Esophagus (tissue), 2 donors: ENCODE data around the gene PRRT1. TPM values are rescaled to one million over a fixed set of nuclear protein-coding genes. Genes with fewer than 3 reads are reported as not detected.
"Not testable (repeated sequence)": the region's sequence is repeated elsewhere in the genome, so short reads cannot be mapped to it uniquely, and the experiment has no call there.

Experiments
- H3K27ac ChIP-seq, 2 donors: one replicate each; pipeline ENCODE4 v1.5.1; 2013; ENCODE audit warnings: low read depth in 2 of 2, mild to moderate bottlenecking in 2 of 2, inconsistent platforms in 1 of 2, low read length in 1 of 2, moderate library complexity in 1 of 2
- H3K27me3 ChIP-seq, 2 donors: one replicate each; pipeline ENCODE4 v1.6.1; 2013; ENCODE audit warnings: low read length in 2 of 2, control low read depth in 1 of 2, mild to moderate bottlenecking in 1 of 2; ENCODE audit not compliant: insufficient read depth in 2 of 2, control insufficient read depth in 1 of 2
- H3K36me3 ChIP-seq, 2 donors: one replicate each; pipeline ENCODE4 v1.6.1; 2013; ENCODE audit warnings: low read length in 1 of 2; ENCODE audit not compliant: control insufficient read depth in 2 of 2, insufficient read depth in 2 of 2
- H3K4me1 ChIP-seq, 2 donors: one replicate each; pipeline ENCODE4 v1.6.1; 2013; ENCODE audit warnings: low read length in 1 of 2; ENCODE audit not compliant: control insufficient read depth in 2 of 2, insufficient read depth in 2 of 2
- H3K4me3 ChIP-seq, 2 donors: one replicate each; pipeline ENCODE4 v1.5.1; 2013; ENCODE audit warnings: low read length in 2 of 2, mild to moderate bottlenecking in 2 of 2, low read depth in 1 of 2, moderate library complexity in 1 of 2
- H3K9me3 ChIP-seq, 2 donors: one replicate each; pipeline ENCODE4 v1.6.1; 2013; ENCODE audit warnings: mild to moderate bottlenecking in 2 of 2, low read depth in 1 of 2, low read length in 1 of 2, moderate library complexity in 1 of 2; ENCODE audit not compliant: control insufficient read depth in 2 of 2, insufficient read depth in 1 of 2
- WGBS, 2 donors: extraction: QIAGEN DNeasy Blood & Tissue Kit; methylation state at CpG; one replicate each; pipeline ENCODE4 v1.1.7; 2013; 5-methylcytosine and 5-hydroxymethylcytosine counted together
- polyA plus RNA-seq, 2 donors: library from polyadenylated mRNA; stranded (reverse); fragments of 200-250 nt; gene quantifications; one replicate each; pipeline ENCODE4 v1.2.3, GENCODE V29; 2013
- donor health status: healthy with polysubstance abuse.
- donor health status: Bipolar disorder and iron deficiency.

The PRRT1 gene
- polyA plus RNA-seq, 2 donors = 1.8 to 2.3 TPM

- H3K4me1 ChIP-seq = peaks cover 3 to 6% of the 10 kb centered on the region in 2 donors
- no peaks in the 10 kb centered on the region for H3K9me3 ChIP-seq
- H3K4me3 ChIP-seq = peak overlapping the region; percentile 56 to 71
- WGBS, 2 donors = 18 to 21% methylated on average over 11 to 13 of the region's 13 CpGs
- H3K27ac ChIP-seq = peak overlapping the region; percentile 88 to 97
- no peaks in the 10 kb centered on the region for H3K27me3 ChIP-seq
- H3K36me3 ChIP-seq = peaks cover 0 to 12% of the 10 kb centered on the region in 2 donors
These were observed 36.8 kb upstream of the PRRT1 start for GRCh38 chr6:32188381-32189068.

DNA sequence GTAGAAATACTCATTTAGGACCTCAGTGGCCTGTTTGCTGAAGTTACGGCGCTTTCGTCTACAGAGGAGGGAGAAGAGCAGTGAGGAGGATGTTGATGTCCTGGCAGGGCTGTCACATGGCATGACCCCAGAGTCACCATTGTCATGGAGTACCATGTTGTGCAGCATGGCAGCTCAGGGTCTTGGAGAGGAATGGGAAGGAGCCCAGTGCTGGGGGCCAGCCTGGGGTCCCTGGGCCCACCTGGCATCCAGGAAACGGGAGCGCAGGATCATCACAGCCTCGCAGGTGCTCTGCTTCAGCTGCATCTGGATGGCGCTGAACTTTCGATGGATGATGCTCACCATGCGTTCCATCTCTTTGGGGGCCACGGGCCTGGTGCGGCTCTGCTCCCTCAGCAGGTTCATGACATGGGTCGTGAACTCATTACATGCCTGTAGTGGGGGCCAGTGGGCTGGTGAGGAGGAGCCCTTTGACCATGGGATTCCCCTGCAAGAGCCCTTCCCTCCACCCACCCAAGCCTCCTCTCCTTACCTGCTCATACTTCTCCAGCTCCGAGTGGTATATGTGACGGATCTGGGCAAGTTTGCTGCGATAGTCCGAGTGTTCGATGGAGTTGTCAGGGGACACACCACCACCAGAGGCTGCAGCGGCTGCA, 36.1 kb upstream of the PRRT1 start:
- Histone ChIP-seq H3K27ac (peak overlapping the region; percentile 8 to 97), H3K4me3 (peak overlapping the region in 1 of 2 donors; percentile 71), H3K36me3 (peaks cover 5 to 12% of the 10 kb centered on the region in 2 donors)
- 67 to 80% methylated on average over 16 to 18 of the region's 18 CpGs for WGBS, 2 donors
- not testable (repeated sequence) for H3K9me3 ChIP-seq, H3K4me1 ChIP-seq, H3K27me3 ChIP-seq

DNA sequence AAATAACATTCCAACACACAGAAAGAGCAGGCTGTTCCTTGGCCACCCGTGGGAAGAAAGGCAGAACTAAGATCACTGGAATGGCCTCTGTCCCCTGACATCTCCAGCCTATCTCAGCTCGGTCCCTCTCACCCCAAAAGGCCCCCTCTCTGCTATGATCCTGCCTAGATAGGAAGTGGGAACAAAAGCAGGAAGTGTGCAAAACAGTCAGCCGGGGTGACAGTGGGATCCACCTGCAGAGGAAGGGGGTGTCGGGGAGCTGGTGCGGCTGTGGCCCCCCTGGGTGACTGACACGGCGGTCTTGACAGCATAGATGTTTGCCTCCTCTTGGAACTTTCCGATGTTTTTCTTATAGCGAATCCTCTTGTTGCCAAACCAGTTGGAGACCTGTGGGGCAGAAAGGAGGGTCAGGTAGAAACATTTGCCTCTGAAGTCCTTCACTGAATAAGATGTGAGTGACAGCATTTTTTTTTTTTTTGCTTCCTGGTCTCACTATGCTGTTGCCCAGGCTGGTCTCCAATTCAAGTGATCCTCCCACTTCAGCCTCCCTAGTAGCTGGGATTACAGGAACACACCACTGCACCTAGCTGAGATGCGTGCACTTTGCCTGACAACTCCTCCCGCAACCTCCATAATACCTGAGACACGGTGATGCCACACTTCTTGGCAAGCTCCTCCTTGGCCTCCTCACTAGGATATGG, 35.4 kb upstream of the PRRT1 start:
- Histone ChIP-seq H3K4me1 (peaks cover 4 to 5% of the 10 kb centered on the region in 2 donors), H3K36me3 (peaks cover 8 to 12% of the 10 kb centered on the region in 2 donors), H3K27me3 (no peaks in the 10 kb centered on the region), H3K27ac (peak overlapping the region; percentile 37 to 79), H3K9me3 (no peaks in the 10 kb centered on the region), H3K4me3 (no peak overlapping the region)
- WGBS, 2 donors = 60 to 67% methylated on average over 12 of the region's 12 CpGs

DNA sequence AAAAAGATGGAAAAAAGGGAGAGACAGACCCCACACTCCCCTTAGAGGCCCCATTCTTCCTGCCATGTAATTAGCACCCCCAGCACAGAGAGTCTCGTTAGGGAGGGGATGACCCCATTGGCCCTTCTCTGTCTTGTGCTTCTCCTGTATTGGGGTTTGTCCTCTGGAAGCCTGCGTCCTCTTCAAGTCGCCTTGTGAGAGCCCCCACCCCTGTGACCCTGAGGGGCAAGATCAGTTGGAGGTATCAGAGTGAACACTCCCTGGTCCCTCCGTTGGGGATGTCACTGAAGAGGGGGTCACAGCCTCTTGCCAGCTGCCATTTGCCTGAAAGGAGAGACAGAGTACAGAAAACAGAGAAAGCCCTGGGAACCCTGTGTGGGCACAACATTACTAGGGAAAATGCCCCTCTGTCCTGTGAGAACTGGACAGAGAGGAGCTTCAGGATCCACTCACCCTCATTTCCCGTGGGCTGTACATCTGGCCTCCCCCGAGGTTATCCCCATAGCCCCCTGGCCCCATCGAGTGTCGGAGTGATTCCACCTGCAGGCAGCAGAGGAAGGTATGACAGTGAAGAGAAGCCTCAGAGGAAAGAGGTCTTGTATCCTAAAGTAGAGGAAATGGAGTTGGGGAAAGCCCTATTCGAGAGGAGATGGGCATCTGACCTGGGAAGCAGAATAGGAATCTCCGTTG, 34.6 kb upstream of the PRRT1 start:
- not testable (repeated sequence) for H3K9me3 ChIP-seq, H3K4me3 ChIP-seq, H3K27me3 ChIP-seq, H3K4me1 ChIP-seq
- Histone ChIP-seq H3K36me3 (peaks cover 8 to 13% of the 10 kb centered on the region in 2 donors), H3K27ac (peak overlapping the region; percentile 66 to 79)
- 62% methylated on average over 10 of the region's 10 CpGs for WGBS, 2 donors

DNA sequence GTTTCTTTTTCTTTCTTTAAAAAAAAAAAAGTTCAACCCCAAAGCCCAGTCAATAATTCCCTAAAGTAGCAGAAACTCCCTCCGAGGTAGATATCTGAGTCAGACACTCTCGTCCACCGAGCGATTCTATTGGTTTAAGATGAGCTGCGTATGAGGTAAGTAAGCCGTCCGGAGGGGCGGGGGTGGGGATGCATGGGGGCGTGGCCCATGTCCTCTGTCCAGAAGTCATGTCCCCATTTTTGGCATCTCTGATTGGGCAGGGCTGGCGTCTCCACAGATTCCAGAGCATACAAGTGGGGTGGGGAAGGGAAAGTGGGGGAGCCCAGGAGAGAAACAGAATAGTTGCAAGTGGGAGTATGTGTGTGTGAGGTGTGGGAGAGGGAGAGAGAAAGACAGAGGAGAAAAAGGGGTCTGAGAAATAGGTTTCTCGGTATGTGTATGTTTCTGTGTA, 34.0 kb upstream of the PRRT1 start:
- not testable (repeated sequence) for H3K27me3 ChIP-seq, H3K4me1 ChIP-seq, H3K9me3 ChIP-seq, H3K4me3 ChIP-seq
- peak overlapping the region; percentile 33 to 66 for H3K27ac ChIP-seq
- 14 to 21% methylated on average over 11 of the region's 11 CpGs for WGBS, 2 donors
- peaks cover 8 to 13% of the 10 kb centered on the region in 2 donors for H3K36me3 ChIP-seq

GRCh38 chr6:32184084-32184640, 32.4 kb upstream of the PRRT1 start, which contains the start of gene AGER:
AGER (minus strand) TSS chr6:32184253; CDS start chr6:32184222, 31 bp downstream.
- peaks cover 5 to 7% of the 10 kb centered on the region in 2 donors for H3K4me1 ChIP-seq
- 72 to 77% methylated on average over 6 of the region's 6 CpGs for WGBS, 2 donors
- peaks cover 8 to 13% of the 10 kb centered on the region in 2 donors for H3K36me3 ChIP-seq
- no peaks in the 10 kb centered on the region for H3K9me3 ChIP-seq
- H3K27ac ChIP-seq = peak within 1 kb of the TSS in 1 of 2 donors; percentile 78
- H3K4me3 ChIP-seq = no peak within 1 kb of the TSS
- H3K27me3 ChIP-seq = no peaks in the 10 kb centered on the region

GRCh38 chr6:32183483-32184083, 31.8 kb upstream of the PRRT1 start:
- Histone ChIP-seq H3K4me3 (no peak overlapping the region), H3K27ac (peak overlapping the region in 1 of 2 donors; percentile 78), H3K4me1 (peaks cover 5 to 10% of the 10 kb centered on the region in 2 donors), H3K27me3 (no peaks in the 10 kb centered on the region), H3K9me3 (no peaks in the 10 kb centered on the region), H3K36me3 (peaks cover 8 to 13% of the 10 kb centered on the region in 2 donors)
- 81 to 82% methylated on average over 15 of the region's 15 CpGs for WGBS, 2 donors

GRCh38 chr6:32183030-32183429, 31.3 kb upstream of the PRRT1 start:
- no peak overlapping the region for H3K4me3 ChIP-seq
- peaks cover 5 to 10% of the 10 kb centered on the region in 2 donors for H3K4me1 ChIP-seq
- H3K36me3 ChIP-seq = peaks cover 8 to 13% of the 10 kb centered on the region in 2 donors
- H3K9me3 ChIP-seq = no peaks in the 10 kb centered on the region
- H3K27ac ChIP-seq = peak overlapping the region in 1 of 2 donors; percentile 78
- WGBS, 2 donors = 70 to 73% methylated on average over 3 of the region's 3 CpGs
- H3K27me3 ChIP-seq = no peaks in the 10 kb centered on the region
